Measurements from ENCODE around the gene DNAJA2. TPM values are rescaled to one million over a fixed set of nuclear protein-coding genes. Genes with fewer than 3 reads are reported as not detected.

The DNAJA2 gene
- total RNA-seq, 1 experiment from 2014 or later, result 85.2 TPM

DNA sequence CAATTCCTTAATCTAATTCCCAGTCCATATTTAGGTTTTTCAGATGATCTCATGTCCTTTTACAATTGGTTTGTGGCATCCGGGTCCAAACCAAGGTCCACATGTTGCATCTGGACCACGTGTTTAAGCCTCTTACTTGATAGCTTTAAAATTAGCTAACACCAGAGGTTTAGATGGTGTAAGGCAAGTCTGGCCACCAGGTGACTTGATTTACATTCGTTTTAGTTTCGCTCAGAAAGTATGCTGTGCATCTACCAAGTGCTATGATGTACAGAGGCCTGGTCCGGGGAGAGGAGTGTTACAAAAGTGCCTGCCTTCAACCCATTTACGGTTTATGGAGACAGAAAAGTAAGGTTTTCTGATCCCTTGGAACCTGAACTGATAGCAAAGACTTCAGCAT, 878 bp upstream of the DNAJA2 start:
- DNase-seq (ENCODE audit: low spot score), result peak; percentile 7
- Histone ChIP-seq H3K4me1 (ENCODE audit: insufficient read depth, low read length, poor library complexity, severe bottlenecking) (peaks cover 14% of the 10 kb centered on the region), H3K4me3 (ENCODE audit: low read depth, low read length, poor library complexity, severe bottlenecking) (peak overlapping the region; percentile 95), H3K36me3 (ENCODE audit: insufficient read depth, low read length, poor library complexity, severe bottlenecking) (peaks cover 23% of the 10 kb centered on the region), H3K9me3 (ENCODE audit: low read depth, low read length, poor library complexity, severe bottlenecking) (no peaks in the 10 kb centered on the region), H3K27ac (ENCODE audit: low read depth, low read length, poor library complexity, severe bottlenecking) (peak overlapping the region; percentile 91), H3K27me3 (replicated peaks; ENCODE audit: insufficient read depth, low read depth, low read length, poor library complexity) (no peaks in the 10 kb centered on the region)
- ChIA-PET CTCF (interaction anchor here (0.5 to 1.0 kb wide), 2 partner anchors 63 to 168 kb away, joined by 3 read pairs; no protein-coding TSS in a partner anchor), POLR2A (ENCODE audit: low non-redundant PET) (no interaction called here)
- TF ChIP-seq, protein P1, sequence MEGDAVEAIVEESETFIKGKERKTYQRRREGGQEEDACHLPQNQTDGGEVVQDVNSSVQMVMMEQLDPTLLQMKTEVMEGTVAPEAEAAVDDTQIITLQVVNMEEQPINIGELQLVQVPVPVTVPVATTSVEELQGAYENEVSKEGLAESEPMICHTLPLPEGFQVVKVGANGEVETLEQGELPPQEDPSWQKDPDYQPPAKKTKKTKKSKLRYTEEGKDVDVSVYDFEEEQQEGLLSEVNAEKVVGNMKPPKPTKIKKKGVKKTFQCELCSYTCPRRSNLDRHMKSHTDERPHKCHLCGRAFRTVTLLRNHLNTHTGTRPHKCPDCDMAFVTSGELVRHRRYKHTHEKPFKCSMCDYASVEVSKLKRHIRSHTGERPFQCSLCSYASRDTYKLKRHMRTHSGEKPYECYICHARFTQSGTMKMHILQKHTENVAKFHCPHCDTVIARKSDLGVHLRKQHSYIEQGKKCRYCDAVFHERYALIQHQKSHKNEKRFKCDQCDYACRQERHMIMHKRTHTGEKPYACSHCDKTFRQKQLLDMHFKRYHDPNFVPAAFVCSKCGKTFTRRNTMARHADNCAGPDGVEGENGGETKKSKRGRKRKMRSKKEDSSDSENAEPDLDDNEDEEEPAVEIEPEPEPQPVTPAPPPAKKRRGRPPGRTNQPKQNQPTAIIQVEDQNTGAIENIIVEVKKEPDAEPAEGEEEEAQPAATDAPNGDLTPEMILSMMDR (conservative IDR thresholded peaks at IDR 0.05; ENCODE audit: low read depth, low read length), result no peak
- TF ChIP-seq EZH2 (IDR thresholded peaks at IDR 0.05; ENCODE audit: borderline replicate concordance, low read depth, low read length, poor library complexity, severe bottlenecking), result no peak
- intact Hi-C loops (cut with micrococcal nuclease; ENCODE audit: unreplicated experiment), result no loop called here
- BruUV-seq (replicated peaks), result no TSS peak

- Histone ChIP-seq H3K9me3 (ENCODE audit: low read depth, low read length, poor library complexity, severe bottlenecking) (no peaks in the 10 kb centered on the region), H3K4me3 (ENCODE audit: low read depth, low read length, poor library complexity, severe bottlenecking) (peak overlapping the region; percentile 95), H3K4me1 (ENCODE audit: insufficient read depth, low read length, poor library complexity, severe bottlenecking) (peaks cover 14% of the 10 kb centered on the region), H3K27ac (ENCODE audit: low read depth, low read length, poor library complexity, severe bottlenecking) (peak overlapping the region; percentile 91), H3K36me3 (ENCODE audit: insufficient read depth, low read length, poor library complexity, severe bottlenecking) (peaks cover 27% of the 10 kb centered on the region), H3K27me3 (replicated peaks; ENCODE audit: insufficient read depth, low read depth, low read length, poor library complexity) (no peaks in the 10 kb centered on the region)
- DNase-seq (ENCODE audit: low spot score), result no peak
- TF ChIP-seq EZH2 (IDR thresholded peaks at IDR 0.05; ENCODE audit: borderline replicate concordance, low read depth, low read length, poor library complexity, severe bottlenecking), result no peak
- TF ChIP-seq, protein P1 (conservative IDR thresholded peaks at IDR 0.05; ENCODE audit: low read depth, low read length), result no peak
- POLR2A ChIA-PET (ENCODE audit: low non-redundant PET), result no interaction called here
- CTCF ChIA-PET, result interaction anchor here (1.0 kb wide), 1 partner anchor 168 kb away, joined by 3 read pairs; no protein-coding TSS in a partner anchor
- BruUV-seq (replicated peaks), result TSS peak; percentile 95
- intact Hi-C loops (cut with micrococcal nuclease; ENCODE audit: unreplicated experiment), result no loop called here
Measured at GRCh38 chr16:46973996-46974324, 486 bp upstream of the DNAJA2 start.

DNA sequence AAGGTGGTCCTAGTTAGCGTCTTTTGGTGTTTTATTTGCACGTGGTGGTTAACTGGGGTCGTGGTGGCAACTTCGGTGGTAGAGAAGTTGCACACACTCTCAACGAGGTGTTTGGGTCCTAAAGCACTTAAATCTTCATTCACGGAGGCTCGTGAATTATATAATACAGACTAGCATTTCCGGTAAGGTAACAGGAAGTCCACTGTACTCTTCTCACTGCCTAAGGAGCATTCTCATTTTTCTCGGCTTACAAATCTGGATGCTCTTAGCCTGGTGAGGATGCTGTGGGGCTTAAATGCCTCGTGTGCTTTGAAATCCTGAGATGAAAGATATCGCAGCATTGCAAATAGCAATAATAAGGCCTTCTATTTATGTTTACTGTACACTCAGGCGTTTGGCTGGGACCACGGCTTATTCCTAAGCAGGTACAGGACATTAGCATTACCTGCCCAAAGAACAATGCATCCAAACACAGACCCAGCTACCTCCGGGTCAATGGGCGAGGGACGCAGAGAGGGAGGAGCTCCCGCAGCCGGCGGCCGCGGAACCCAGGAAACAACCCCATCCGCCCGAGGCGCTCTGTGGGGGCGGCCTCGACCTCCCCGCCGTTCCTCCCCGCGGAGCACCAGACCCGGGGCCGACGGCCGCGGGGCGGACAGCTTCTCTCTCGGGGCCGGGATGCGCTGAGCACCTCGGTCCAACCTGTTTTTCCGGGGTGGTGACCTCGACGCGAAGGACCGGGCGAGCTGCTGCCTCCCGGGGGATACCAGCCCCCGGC, 856 bp downstream of the DNAJA2 start:
- POLR2A ChIA-PET (ENCODE audit: low non-redundant PET), result no interaction called here
- Histone ChIP-seq H3K27ac (ENCODE audit: low read depth, low read length, poor library complexity, severe bottlenecking) (peak overlapping the region; percentile 91), H3K4me1 (ENCODE audit: insufficient read depth, low read length, poor library complexity, severe bottlenecking) (peaks cover 14% of the 10 kb centered on the region), H3K36me3 (ENCODE audit: insufficient read depth, low read length, poor library complexity, severe bottlenecking) (peaks cover 40% of the 10 kb centered on the region), H3K4me3 (ENCODE audit: low read depth, low read length, poor library complexity, severe bottlenecking) (peak overlapping the region; percentile 95), H3K9me3 (ENCODE audit: low read depth, low read length, poor library complexity, severe bottlenecking) (no peaks in the 10 kb centered on the region), H3K27me3 (replicated peaks; ENCODE audit: insufficient read depth, low read depth, low read length, poor library complexity) (no peaks in the 10 kb centered on the region)
- DNase-seq (ENCODE audit: low spot score), result peak; percentile 17
- BruUV-seq (replicated peaks), result no TSS peak
- intact Hi-C loops (cut with micrococcal nuclease; ENCODE audit: unreplicated experiment), result no loop called here
- CTCF ChIA-PET, result no interaction called here
- no peak for TF ChIP-seq EZH2 (IDR thresholded peaks at IDR 0.05; ENCODE audit: borderline replicate concordance, low read depth, low read length, poor library complexity, severe bottlenecking)
- TF ChIP-seq, protein P1 (conservative IDR thresholded peaks at IDR 0.05; ENCODE audit: low read depth, low read length), result no peak
